GM10266 (cell line): ENCODE data around the gene KRT79.

Source experiments
- DNase-seq: peaks from one replicate; pipeline ENCODE4 v3.0.0; 2012; ENCODE audit errors: extremely low spot score
- CTCF ChIP-seq: IDR thresholded peaks from 2 replicates; pipeline ENCODE4 v1.5.1; 2012; ENCODE audit warnings: mild to moderate bottlenecking, low read depth; ENCODE audit not compliant: control insufficient read depth, insufficient read depth; ENCODE audit errors: missing control alignments

Gene KRT79

GRCh38 chr12:52783563-52784316, 50.4 kb downstream of the KRT79 start:
- no peak for TF ChIP-seq CTCF
- no peak for DNase-seq

DNA sequence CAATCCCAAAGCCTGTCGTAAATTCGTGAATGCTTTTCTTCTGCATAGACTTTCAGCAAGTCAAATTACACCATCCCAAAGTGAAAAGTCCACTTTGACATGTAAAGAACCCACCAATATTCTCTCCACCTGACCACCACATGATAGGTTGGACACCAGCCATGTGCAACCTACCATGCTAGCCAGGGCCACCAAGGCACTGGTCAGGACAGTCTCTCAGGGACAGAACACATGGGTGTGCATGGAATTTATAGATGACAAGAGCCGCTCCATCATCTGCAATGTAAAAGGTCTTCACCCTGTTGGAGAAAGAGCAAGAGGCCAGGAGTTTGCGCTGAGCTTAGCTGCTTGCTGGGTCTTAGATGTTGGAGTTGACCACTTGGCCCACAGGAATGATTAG, 51.6 kb downstream of the KRT79 start:
- TF ChIP-seq CTCF = no peak
- DNase-seq = no peak

DNA sequence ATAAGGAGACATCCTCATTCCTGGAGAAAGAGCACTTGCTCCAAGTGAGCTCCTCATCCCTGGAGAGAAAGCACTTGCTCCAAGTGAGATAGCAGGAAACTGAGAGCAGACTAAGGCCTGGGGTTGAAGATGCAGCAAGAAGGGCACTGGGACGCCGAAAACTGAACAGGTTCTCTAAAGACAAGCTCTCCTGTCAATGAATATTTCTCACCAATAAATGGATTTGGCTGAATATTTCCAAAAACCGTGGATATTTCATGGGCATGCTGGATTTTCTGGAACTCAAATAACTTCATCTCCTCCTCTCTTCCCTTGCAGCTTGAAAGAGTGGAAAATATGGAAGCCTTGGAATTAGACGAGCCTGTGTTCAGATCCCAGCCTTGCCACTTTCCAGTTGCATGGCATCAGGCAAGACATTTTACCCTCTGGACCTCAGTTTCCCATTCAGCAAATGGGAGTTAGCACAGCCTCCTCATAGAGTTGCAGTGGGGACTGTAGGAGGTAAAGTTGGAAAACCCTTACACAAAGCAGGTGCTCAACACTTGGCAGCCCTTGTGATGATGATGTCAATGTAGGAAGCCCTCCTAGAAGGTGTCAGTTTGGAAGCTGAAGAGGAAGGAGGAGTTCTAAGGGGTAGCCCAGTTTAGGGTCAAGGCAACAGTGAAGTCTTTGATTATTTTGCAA, 52.6 kb downstream of the KRT79 start:
- DNase-seq = no peak
- no peak for TF ChIP-seq CTCF

DNA sequence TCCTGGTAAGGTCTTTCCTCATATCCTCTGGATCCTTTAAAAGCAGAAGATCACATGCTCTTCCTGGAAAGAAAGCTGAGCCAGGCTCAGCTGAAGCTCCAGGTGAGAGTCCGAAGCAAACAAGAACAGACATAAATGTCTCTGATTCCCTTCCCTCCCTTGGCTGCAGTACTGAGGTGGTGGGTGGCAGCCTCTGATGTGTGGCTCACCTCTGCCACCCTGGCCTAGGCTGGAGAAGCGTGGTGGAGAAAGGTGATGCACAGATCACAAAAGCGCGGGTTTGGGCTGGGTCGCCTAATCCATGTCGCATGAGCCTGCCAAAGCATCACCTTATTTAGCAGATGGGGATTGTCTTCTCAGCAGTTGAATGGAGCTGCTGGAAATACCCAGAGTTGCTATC, 54.2 kb downstream of the KRT79 start:
- no peak for DNase-seq
- TF ChIP-seq CTCF = no peak

- TF ChIP-seq CTCF = no peak
- no peak for DNase-seq
These were observed 55.3 kb downstream of the KRT79 start for GRCh38 chr12:52778833-52779232.

GRCh38 chr12:52777566-52777965, 56.5 kb downstream of the KRT79 start:
- DNase-seq = no peak
- TF ChIP-seq CTCF = no peak

GRCh38 chr12:52776913-52777395, 57.2 kb downstream of the KRT79 start, which contains the start of gene KRT76:
TSS of gene KRT76 (minus strand) at chr12:52777345. CDS start at chr12:52777291, 54 bp downstream.
- TF ChIP-seq CTCF = no peak
- DNase-seq = no peak
